A549 (cell line): ENCODE data around the gene HDC.

Experiments used
- ATOH8 ChIP-seq: fragments of 250-450 bp; sonication (Bioruptor Pico); IDR thresholded peaks from 2 replicates; pipeline ENCODE4 v1.5.0; 2020; ENCODE audit warnings: low read depth, mild to moderate bottlenecking, moderate library complexity
- CBX8 ChIP-seq: fragments of 200-600 bp; sonication (generic); IDR thresholded peaks from 2 replicates; pipeline ENCODE4 v1.6.1; 2016
- CHD4 ChIP-seq: fragments of 200-600 bp; sonication (generic); IDR thresholded peaks from 2 replicates; pipeline ENCODE4 v1.6.1; 2016; ENCODE audit warnings: antibody characterized with exemption, mild to moderate bottlenecking, borderline replicate concordance
- CTCF ChIP-seq: fragments of >200 bp; sonication (Bioruptor Twin); formaldehyde crosslinking; IDR thresholded peaks from 3 replicates; pipeline ENCODE4 v1.5.1; 2016
- HOXB13 ChIP-seq: fragments of 250-450 bp; sonication (Bioruptor Pico); IDR thresholded peaks from 2 replicates; pipeline ENCODE4 v1.5.0; 2020; ENCODE audit warnings: low read depth, mild to moderate bottlenecking, moderate library complexity
- MAFK ChIP-seq: fragments of 450-650 bp; IDR thresholded peaks from 2 replicates; pipeline ENCODE4 v1.6.1; 2014; ENCODE audit not compliant: partially characterized antibody
- MAZ ChIP-seq: fragments of 150-350 bp; IDR thresholded peaks from 2 replicates; pipeline ENCODE4 v1.6.1; 2014; ENCODE audit warnings: antibody characterized with exemption, low read depth, low read length, borderline replicate concordance
- NFE2L2 ChIP-seq: fragments of 150-350 bp; conservative IDR thresholded peaks from 2 replicates; pipeline ENCODE4 v1.6.1; 2014; ENCODE audit warnings: low read length
- PBX3 ChIP-seq: IDR thresholded peaks from 2 replicates; pipeline ENCODE4 v1.6.1; 2012
- POLR2A ChIP-seq: IDR thresholded peaks from 2 replicates; pipeline ENCODE4 v1.6.1; 2012; ENCODE audit warnings: mild to moderate bottlenecking, low read length
- POLR2AphosphoS2 ChIP-seq: conservative IDR thresholded peaks from 2 replicates; pipeline ENCODE4 v1.6.1; 2012; ENCODE audit warnings: low read length, improper control_type of control experiment, inconsistent platforms
- RFX5 ChIP-seq: fragments of 450-650 bp; IDR thresholded peaks from 2 replicates; pipeline ENCODE4 v1.7.1; 2014; ENCODE audit warnings: antibody characterized with exemption, mild to moderate bottlenecking, moderate library complexity
- TP53 ChIP-seq: fragments of 250-450 bp; sonication (Bioruptor Pico); IDR thresholded peaks from 2 replicates; pipeline ENCODE4 v1.5.0; 2021; ENCODE audit warnings: mild to moderate bottlenecking, moderate library complexity
- TF ChIP-seq, protein P1 (sequence below): fragments of 200-600 bp; sonication (generic); IDR thresholded peaks from 2 replicates; pipeline ENCODE4 v1.6.1; 2016; ENCODE audit warnings: antibody characterized with exemption, mild to moderate bottlenecking, moderate library complexity

- TF ChIP-seq TP53 (CRISPR knock-in tag) (no peak), POLR2A (no peak), CTCF (no peak), CHD4 (no peak), HOXB13 (CRISPR knock-in tag) (no peak), ATOH8 (CRISPR knock-in tag) (no peak), MAFK (no peak), RFX5 (no peak), MAZ (no peak), PBX3 (no peak), NFE2L2 (no peak), CBX8 (no peak), POLR2AphosphoS2 (no peak)
- TF ChIP-seq, protein P1, sequence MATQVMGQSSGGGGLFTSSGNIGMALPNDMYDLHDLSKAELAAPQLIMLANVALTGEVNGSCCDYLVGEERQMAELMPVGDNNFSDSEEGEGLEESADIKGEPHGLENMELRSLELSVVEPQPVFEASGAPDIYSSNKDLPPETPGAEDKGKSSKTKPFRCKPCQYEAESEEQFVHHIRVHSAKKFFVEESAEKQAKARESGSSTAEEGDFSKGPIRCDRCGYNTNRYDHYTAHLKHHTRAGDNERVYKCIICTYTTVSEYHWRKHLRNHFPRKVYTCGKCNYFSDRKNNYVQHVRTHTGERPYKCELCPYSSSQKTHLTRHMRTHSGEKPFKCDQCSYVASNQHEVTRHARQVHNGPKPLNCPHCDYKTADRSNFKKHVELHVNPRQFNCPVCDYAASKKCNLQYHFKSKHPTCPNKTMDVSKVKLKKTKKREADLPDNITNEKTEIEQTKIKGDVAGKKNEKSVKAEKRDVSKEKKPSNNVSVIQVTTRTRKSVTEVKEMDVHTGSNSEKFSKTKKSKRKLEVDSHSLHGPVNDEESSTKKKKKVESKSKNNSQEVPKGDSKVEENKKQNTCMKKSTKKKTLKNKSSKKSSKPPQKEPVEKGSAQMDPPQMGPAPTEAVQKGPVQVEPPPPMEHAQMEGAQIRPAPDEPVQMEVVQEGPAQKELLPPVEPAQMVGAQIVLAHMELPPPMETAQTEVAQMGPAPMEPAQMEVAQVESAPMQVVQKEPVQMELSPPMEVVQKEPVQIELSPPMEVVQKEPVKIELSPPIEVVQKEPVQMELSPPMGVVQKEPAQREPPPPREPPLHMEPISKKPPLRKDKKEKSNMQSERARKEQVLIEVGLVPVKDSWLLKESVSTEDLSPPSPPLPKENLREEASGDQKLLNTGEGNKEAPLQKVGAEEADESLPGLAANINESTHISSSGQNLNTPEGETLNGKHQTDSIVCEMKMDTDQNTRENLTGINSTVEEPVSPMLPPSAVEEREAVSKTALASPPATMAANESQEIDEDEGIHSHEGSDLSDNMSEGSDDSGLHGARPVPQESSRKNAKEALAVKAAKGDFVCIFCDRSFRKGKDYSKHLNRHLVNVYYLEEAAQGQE = no peak
These were observed 63.5 kb downstream of the HDC start for GRCh38 chr15:50202003-50202402.
